ENCODE measurements around the gene GDPD4.
A peak's percentile ranks its signal among the peaks of the same experiment; 100 is the strongest.

GDPD4 gene

GRCh38 chr11:77294040-77294439 lies 7.4 kb downstream of the GDPD4 start:
- peak; percentile 33 for FAIRE-seq

GRCh38 chr11:77289737-77290136 lies 11.7 kb downstream of the GDPD4 start:
- FAIRE-seq: no peak

GRCh38 chr11:77287615-77288273 lies 13.7 kb downstream of the GDPD4 start:
- no peak for FAIRE-seq

DNA sequence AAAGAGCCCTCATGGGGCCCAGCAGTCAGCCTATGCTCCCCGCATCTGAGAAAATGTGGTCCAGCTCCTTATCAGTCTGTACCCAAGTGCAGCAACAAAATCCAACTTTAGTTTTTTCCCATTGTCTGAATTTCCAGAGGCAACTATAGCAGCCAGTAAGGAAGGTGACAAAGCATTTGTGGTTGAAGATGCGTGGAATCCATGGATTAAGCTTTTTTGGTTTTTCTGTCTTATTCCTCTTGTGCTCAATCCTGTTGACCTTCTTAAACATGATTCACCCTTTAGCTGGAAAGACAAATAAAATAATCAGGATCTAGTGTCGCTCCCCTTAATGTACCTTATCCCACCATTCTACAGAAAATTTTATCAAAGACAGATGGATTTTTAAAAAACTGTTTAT lies 14.3 kb downstream of the GDPD4 start:
- FAIRE-seq: no peak

DNA sequence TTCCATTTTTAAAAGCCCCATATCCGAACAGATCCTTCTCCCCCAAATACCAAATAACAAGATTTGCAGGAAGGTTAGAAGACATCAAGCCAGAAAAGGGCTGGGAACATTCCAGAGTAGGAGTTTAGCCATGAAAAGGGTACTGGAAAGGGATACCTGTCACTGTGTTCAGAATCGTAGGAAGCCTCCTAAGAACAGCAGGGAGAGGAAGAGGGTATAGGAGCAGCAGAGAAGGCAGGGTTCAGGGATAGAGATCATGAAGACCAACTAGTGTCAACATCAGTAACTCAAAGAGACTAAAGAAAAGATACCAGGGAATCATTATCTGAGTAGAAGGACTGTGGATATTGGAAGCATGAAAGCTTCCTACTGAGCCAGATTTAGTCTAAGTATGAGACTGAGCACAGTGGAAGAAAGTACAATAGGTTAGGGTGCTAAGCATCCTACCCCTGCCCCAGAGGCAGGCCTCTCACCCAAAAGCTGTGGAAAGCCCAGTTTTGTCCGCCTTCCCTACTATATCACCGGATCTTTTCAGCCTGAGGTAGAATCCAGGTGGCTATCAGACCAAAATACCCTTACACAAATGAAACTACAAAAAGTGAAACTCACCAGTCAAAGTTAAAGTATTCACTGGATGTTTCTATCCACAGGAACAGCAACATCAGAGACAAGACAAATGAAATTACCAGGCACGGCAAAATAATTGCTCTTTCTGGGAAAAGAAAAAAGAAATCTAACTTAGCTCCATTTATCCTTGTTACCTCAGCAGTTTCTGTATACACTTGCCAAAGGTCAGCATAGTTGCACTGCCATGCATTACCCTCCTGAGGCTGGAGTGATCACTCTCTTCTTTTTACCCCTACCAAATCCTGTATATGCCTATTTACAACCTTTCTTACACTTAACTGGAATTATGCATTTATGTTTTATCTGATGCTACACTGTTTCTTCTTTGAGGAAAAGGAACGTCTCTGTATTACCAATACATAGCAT lies 16.7 kb downstream of the GDPD4 start:
- FAIRE-seq: no peak

DNA sequence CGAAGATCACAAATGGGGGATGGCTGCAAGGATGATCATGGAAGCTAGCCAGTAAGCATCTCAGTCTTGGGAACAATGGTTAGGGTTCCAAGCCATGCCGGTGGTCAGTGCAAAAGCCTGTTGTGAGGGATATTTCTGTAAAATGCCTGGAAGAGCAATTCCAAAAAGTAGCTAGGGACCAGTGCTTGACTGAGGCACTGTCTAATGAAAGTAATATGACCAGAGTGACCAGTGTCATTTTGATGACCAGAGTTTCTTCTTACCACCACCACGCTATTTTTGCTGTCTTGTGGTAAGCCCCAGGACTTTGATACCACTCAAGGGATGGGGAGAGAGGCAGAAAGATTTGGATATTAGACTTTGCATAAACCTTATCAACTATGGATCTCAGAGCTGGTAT lies 18.4 kb downstream of the GDPD4 start:
- no peak for FAIRE-seq

- no peak for FAIRE-seq
These were observed 22.6 kb downstream of the GDPD4 start for GRCh38 chr11:77278595-77279506.

DNA sequence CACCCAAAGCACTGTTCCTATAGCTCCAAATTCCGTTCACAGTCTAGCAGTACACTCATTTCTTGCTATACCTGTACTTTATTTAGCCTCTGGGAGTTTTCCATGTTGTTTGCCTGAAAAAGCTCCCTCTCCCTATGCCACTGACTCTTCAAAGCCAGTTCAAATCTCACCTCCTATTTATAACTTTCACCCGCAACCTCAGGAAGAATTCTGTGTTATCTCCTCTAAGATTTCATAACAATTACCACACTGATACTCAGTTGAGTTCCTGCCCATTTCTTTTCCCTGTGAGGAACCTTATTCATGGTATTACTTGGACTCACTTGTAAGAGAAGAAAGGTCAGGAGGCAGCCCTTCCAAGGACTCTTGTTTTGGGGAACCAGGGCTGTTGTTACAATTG lies 25.2 kb downstream of the GDPD4 start:
- FAIRE-seq: no peak

- FAIRE-seq: no peak
These were observed 30.6 kb downstream of the GDPD4 start for GRCh38 chr11:77270921-77271320.

GRCh38 chr11:77269484-77270123 lies 31.9 kb downstream of the GDPD4 start:
- FAIRE-seq: no peak

DNA sequence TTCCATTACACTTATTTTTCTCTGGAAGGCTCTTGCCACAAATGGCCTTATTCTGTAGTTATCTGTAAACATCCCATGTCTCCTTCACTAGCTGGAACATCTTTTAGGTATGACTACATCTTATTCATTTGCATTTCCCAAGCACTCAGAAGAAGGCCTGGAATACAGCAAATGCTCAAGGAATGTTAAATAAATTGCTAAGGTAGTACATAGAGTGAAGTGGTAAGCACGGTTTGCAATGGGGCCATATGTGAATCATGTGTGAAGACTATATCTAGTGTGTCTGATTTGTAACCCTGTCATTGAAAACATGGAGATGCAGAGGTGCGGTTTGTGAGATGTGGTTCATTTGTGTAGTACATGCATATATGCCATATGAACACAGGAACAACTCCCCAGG lies 33.5 kb downstream of the GDPD4 start:
- FAIRE-seq: no peak

- no peak for FAIRE-seq
These were observed 34.7 kb downstream of the GDPD4 start for GRCh38 chr11:77266766-77267165.

GRCh38 chr11:77262803-77263202 lies 38.7 kb downstream of the GDPD4 start:
- no peak for FAIRE-seq

DNA sequence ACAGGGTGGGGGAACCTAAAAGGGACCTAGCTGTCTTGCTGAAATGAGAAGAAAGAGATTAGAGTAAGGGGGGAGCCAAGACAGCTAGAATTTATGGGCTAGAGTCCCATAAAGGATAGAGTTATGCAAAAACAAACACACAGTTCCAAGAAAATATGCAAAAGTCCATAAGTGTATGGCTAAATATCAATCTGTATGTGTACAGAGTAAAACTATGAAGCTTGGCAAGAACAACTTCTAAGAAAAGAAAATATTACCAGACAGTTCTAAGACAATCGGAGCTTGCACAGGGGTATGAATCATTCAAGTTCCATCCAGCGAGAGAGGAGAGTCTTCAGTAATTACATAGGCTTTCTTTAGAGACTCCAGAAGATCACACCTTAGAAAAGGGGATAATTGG lies 41.8 kb downstream of the GDPD4 start:
- FAIRE-seq: no peak

GRCh38 chr11:77253690-77254089 lies 47.8 kb downstream of the GDPD4 start:
- no peak for FAIRE-seq

DNA sequence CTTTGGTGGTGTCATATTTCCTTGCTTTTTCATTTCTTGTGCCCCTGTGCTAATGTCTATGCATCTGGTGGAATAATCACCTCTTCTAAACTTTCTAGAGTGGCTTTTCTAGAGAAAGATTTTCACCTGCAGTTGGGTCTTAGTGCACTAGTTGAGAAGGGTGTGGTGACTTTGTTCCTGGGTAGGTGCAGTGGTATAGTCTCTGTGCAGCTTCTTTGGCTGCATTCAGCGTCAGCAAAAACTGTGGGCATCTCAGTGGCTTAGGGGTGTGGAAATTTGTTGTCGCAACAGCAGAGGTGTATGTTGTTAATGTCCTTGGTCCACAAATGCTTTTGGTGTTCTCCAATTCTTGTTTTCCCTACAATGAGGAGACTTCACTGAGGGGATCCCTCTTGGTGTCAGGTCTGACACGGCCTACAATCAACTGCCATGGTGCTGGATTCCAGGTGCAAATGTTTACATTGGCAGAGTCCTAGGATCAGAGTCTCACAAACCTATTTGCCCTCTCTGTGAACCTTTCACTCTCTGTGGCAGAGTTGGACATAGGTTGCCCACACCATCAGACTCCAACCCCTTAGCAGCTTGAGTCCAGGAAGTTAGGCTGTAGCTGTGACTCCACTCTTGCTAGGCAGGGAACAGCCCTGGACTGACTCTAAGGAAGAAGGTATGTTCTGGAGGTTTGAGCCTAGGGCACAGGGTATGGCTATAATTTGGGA lies 48.8 kb downstream of the GDPD4 start:
- FAIRE-seq: no peak

- FAIRE-seq: no peak
These were observed 50.4 kb downstream of the GDPD4 start for GRCh38 chr11:77250881-77251640.

GRCh38 chr11:77249427-77249826 lies 52.1 kb downstream of the GDPD4 start:
- FAIRE-seq: no peak

DNA sequence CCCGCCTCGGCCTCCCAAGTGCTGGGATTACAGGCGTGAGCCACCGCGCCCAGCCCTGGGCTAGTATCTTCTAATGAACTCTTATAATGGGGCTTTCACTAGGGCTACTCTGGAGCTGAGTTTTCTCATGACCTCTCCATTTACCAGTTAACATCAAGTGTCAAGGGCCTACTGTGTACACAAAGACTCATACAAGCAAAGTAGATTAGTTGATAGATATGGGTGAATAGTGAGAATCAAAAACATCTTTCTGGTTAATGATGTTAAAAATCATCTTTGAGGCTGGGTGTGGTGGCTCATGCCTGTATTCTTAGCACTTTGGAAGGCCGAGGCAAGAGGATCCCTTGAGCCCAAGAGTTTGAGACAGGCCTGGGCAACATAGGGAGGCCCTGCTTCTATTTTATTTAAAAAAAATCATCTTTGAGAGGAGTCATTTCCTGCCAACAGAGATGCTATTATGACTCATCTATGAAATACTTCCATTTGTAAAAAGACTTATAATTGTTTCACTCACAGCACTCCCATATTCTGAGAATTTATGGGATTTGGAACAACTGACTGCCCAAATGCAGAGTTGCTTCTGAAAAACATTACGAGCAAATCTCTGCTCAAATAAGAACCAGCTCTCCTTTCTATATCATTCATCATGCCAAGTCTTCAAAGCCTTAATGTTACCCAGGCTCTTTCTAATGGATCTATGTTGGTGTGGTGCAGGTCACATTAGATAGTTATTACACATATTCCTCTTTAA lies 57.0 kb downstream of the GDPD4 start:
- FAIRE-seq: no peak

DNA sequence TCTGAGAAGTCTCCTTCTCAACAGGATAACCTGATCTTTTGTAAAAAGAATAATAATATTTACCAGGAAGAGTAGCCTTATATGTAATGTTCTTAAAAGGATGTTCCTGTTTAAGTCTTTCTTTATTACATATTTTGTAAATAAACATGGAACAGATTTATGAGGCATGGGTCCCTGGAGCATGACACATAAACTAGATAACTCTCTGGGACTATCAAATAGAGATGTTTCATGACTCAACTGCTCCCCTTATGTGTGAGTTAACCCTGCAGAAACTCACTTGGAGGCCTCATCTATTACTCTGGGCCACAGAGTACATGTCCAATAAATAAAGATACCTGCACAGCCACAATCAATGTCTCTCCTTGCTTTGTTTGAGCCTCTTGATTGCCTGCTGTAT lies 64.6 kb downstream of the GDPD4 start:
- no peak for FAIRE-seq

All from G401.6 (cell line).